Right lobe of liver (tissue), 6 donors: ENCODE measurements around the gene ARID5B. TPM values are rescaled to one million over a fixed set of nuclear protein-coding genes. Genes with fewer than 3 reads are reported as not detected.

Source experiments
- ATAC-seq, 4 donors: fragments of 200-7000 bp; cut with Tn5 transposase; one replicate each; pipeline ENCODE4 v1.9.1; 2020; ENCODE audit warnings: mild to moderate bottlenecking in 4 of 4, moderate library complexity in 4 of 4
- DNase-seq, 3 donors: peaks; one replicate each; pipeline ENCODE4 v3.0.0-alpha.2; 2020
- H3K27ac ChIP-seq, 3 donors: fragments of 200-600 bp; one replicate each; pipeline ENCODE4 v1.8.0; 2022
- H3K27me3 ChIP-seq, 2 donors: fragments of 200-600 bp; one replicate each; pipeline ENCODE4 v1.8.0; 2022
- H3K36me3 ChIP-seq, 4 donors: fragments of 200-600 bp; sonication (generic) in 1 of 4; one replicate each; pipeline versions ENCODE4 v1.5.1 to v1.8.0; 2017 to 2022; ENCODE audit warnings: control low read depth in 1 of 4
- H3K4me1 ChIP-seq, 4 donors: fragments of 200-600 bp; sonication (generic) in 1 of 4; one replicate each; pipeline versions ENCODE4 v1.5.1 to v1.8.0; 2017 to 2022; ENCODE audit warnings: control low read depth in 1 of 4
- H3K4me3 ChIP-seq, 3 donors: fragments of 200-600 bp; one replicate each; pipeline ENCODE4 v1.8.0; 2022
- H3K9me3 ChIP-seq, 4 donors: fragments of 200-600 bp; sonication (generic) in 1 of 4; one replicate each; pipeline versions ENCODE4 v1.5.1 to v1.8.0; 2017 to 2022; ENCODE audit warnings: control low read depth in 1 of 4
- CTCF ChIP-seq, 4 donors: fragments of 200-600 bp in 3 of 4; fragments of 450-650 bp in 1 of 4; IDR thresholded peaks; one replicate each; pipeline versions ENCODE4 v1.5.1 to v1.8.0; 2016 to 2022; ENCODE audit warnings: antibody characterized with exemption in 4 of 4, mild to moderate bottlenecking in 2 of 4
- POLR2A ChIP-seq: fragments of 450-650 bp; IDR thresholded peaks from one replicate; pipeline ENCODE4 v1.6.1; 2017; ENCODE audit warnings: antibody characterized with exemption, mild to moderate bottlenecking
- WGBS: methylation state at CpG from one replicate; pipeline ENCODE4 v1.1.6; 2018; ENCODE audit warnings: low coverage, low lambda C conversion rate; ENCODE audit not compliant: insufficient coverage; ENCODE audit errors: missing lambda C conversion rate; 5-methylcytosine and 5-hydroxymethylcytosine counted together
- intact Hi-C, 2 donors: fragments of 100-400 bp; cut with DNase I; formaldehyde crosslinking; loops; one replicate each; pipeline versions ENCODE4 v1.11.2 to v1.14.1; 2022
- total RNA-seq, 6 experiments: library from RNA; depleted of rRNA in 2 of 6; stranded (reverse); fragments of >200 nt in 2 of 6; fragmentation: NEBNext Ultra II Directional in 3 of 6; extraction: Animal tissue kit (Norgen Biotek cat#: 25700) in 3 of 6; gene quantifications; one replicate each; pipeline versions ENCODE4 v1.1.0 to v1.2.4, GENCODE V29; 2016 to 2023
- donor health status: DM: no; HTN: yes; CAD: no.
- donor health status: DM: no; HTN: no; CAD: no.
- donor health status: DM: no; HTN: no; CAD: no.
- donor health status: DM: no; HTN: yes; CAD: no.
- donor health status: DM: no; HTN: yes; CAD: no.

The ARID5B gene
- total RNA-seq, 6 experiments from 2014 or later = 2.7 to 10.5 (median 5.3) TPM

DNA sequence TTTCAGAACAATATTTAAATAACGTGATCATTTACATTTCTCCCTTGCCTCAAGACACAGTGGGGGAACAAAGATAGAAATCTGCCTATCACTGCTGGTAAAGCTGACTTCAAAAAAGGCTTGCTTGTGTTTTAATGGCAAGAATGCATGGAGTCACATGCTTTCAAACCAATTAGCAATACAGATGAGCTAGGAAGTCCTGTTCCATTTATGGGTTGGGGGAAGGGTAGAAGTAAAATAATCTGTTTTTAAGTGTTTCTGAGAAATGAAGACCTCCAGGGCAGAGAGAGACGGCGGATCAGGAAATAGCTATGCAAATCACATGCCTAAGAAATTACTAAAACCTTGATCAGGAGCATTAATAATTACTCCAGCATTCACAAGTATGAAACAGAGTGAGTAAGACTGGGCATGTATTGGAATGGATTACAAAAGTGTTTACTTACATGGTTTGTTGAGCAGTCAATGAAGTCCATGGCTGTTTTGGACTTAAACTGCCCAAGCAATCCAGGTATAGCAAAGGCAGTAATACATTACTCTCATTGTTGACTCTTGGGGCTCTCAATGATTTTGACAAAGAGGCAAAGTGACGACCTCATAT lies 142.0 kb downstream of the ARID5B start:
- TF ChIP-seq CTCF (IDR thresholded peaks at IDR 0.05) (no peak), POLR2A (no peak)
- Histone ChIP-seq H3K9me3 (no peaks in the 10 kb centered on the region), H3K36me3 (no peaks in the 10 kb centered on the region), H3K27ac (peak overlapping the region in 1 of 3 donors; percentile 10), H3K4me3 (no peak overlapping the region), H3K27me3 (no peaks in the 10 kb centered on the region), H3K4me1 (peaks cover 0 to 42% (median 11%) of the 10 kb centered on the region in 4 donors)
- DNase-seq (no peak), ATAC-seq (peak; percentile 21 to 57 (median 41))
- WGBS = 57% methylated on average over 4 of the region's 4 CpGs
- intact Hi-C loops = no loop called here

- no peaks in the 10 kb centered on the region for H3K9me3 ChIP-seq
- H3K27ac ChIP-seq = peak overlapping the region in 1 of 3 donors; percentile 98
- no peaks in the 10 kb centered on the region for H3K36me3 ChIP-seq
- no peak for ATAC-seq
- DNase-seq = no peak
- TF ChIP-seq POLR2A = no peak
- no peak for TF ChIP-seq CTCF (IDR thresholded peaks at IDR 0.05)
- H3K27me3 ChIP-seq = no peaks in the 10 kb centered on the region
- peaks cover 0 to 40% (median 11%) of the 10 kb centered on the region in 4 donors for H3K4me1 ChIP-seq
- intact Hi-C loops = no loop called here
- H3K4me3 ChIP-seq = no peak overlapping the region
- WGBS = 80% methylated on average over 5 of the region's 5 CpGs
Measured at GRCh38 chr10:62044566-62044965, 143.1 kb downstream of the ARID5B start.

DNA sequence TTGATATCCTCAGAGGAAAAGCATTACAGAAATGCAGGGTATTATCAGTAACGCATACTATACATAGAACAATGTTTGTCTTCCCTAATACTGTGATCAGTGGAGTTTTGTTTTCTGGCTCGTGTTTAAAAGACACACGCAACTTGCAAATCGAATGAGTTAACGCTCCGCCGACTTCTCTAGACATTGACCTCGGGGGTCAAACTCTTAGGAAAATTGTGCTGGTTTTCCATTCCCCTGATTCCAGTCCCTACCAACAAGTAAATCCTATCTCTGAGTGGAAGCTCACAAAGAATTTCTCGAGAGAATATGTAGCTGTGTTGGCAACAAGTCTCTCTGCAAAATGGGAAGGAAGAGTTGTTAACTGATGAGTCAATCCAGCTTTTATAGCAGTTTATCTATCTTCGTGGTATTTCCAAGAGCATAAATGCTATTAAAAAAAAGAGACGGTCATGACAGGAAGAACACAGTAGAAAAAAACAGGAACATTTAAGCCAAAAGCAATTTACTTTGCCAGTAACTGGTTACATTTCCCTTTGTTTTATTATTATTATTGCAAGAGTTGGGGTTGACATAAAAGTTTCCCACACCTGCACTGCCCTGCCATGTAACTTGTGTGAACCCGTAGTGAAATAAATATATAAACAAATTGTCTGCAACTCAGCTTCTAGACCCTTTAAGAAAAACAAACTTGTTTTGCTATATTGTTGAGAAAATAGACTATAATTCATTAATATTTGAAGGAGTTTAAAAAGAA lies 144.4 kb downstream of the ARID5B start:
- DNase-seq (peak in 1 of 3 donors; percentile 57), ATAC-seq (peak; percentile 20 to 48 (median 23))
- TF ChIP-seq POLR2A = peak; percentile 30
- TF ChIP-seq CTCF (IDR thresholded peaks at IDR 0.05) = no peak
- Histone ChIP-seq H3K9me3 (no peaks in the 10 kb centered on the region), H3K4me3 (peak overlapping the region in 2 of 3 donors; percentile 10 to 11), H3K36me3 (no peaks in the 10 kb centered on the region), H3K27ac (peak overlapping the region; percentile 49 to 98 (median 90)), H3K4me1 (peaks cover 0 to 40% (median 13%) of the 10 kb centered on the region in 4 donors), H3K27me3 (no peaks in the 10 kb centered on the region)
- 15% methylated on average over 12 of the region's 12 CpGs for WGBS
- intact Hi-C loops = no loop called here

DNA sequence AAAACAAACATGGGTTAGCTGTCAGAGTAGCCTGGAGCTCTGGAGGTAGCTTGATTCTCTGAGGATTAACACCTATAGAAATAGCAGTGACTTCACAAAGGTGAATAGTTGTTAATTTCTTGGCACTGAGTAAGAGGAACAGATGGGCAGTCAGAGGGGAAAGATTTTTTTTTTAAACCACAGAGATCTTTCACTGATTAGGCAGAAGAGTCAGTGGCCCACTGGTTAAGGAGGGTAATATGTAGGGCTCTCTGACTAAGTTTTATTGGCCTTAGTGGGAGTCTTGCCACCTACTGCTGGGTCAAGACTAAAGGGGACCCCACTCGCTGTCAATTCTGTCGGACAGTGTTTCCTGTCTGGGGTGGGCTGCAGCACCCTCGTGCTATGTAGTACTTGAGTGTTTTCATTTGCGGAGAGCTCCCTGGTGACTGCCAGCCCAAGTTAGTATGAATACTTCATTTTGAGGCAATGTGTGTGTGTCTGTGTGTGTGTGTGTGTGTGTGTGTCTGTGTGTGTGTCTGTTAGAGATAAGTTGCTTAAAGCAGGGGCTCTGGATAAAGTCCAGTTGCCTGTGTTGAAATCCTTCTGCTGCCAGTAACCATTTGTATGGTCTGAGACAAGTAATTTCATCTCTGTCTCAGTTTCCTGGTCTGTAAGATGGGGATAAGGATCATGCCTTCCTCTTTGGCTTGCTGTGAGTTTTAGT lies 145.2 kb downstream of the ARID5B start:
- H3K27ac ChIP-seq = peak overlapping the region; percentile 49 to 98 (median 90)
- no peak overlapping the region for H3K4me3 ChIP-seq
- WGBS = 60% methylated on average over 1 of the region's 4 CpGs
- ATAC-seq (peak in 2 of 4 donors; percentile 13 to 17), DNase-seq (no peak)
- intact Hi-C loops = no loop called here
- H3K4me1 ChIP-seq = peaks cover 0 to 40% (median 13%) of the 10 kb centered on the region in 4 donors
- H3K9me3 ChIP-seq = no peaks in the 10 kb centered on the region
- no peaks in the 10 kb centered on the region for H3K36me3 ChIP-seq
- TF ChIP-seq POLR2A = no peak
- TF ChIP-seq CTCF (IDR thresholded peaks at IDR 0.05) = no peak
- no peaks in the 10 kb centered on the region for H3K27me3 ChIP-seq
